Endothelial cell of umbilical vein (primary cell): ENCODE data around the gene PPP1R10. TPM values are rescaled to one million over a fixed set of nuclear protein-coding genes. Genes with fewer than 3 reads are reported as not detected.

Source experiments
- BruUV-seq: library from RNA; stranded (reverse); fragments of 400-500 nt; replicated peaks from 2 replicates; lab custom pipeline; 2021; lab: Mats Ljungman, UMichigan
- CTCF ChIA-PET: fragments of 300-600, 350-600 bp; sonication (Branson Sonifier 250); formaldehyde crosslinking; loops from one replicate; lab custom pipeline; 2021; ENCODE audit warnings: antibody characterized with exemption, inconsistent platforms; lab: Charles Lee
- POLR2A ChIA-PET: fragments of 300-600, 350-600 bp; sonication (Branson Sonifier 250); formaldehyde crosslinking; loops from one replicate; lab custom pipeline; 2021; ENCODE audit warnings: antibody characterized with exemption, inconsistent platforms; lab: Charles Lee
- DNase-seq: peaks from one replicate; pipeline ENCODE4 v3.0.0-alpha.2; 2011; ENCODE audit warnings: low read depth, low spot score
- FAIRE-seq: peaks from 2 replicates; lab custom pipeline; 2011; peaks lifted over from hg19 to GRCh38; lab: Jason Lieb, UNC
- H2AFZ ChIP-seq: 2 replicates; pipeline ENCODE4 v1.6.0; 2012; ENCODE audit warnings: low read depth, low read length, control low read depth, inconsistent platforms
- H3K27ac ChIP-seq: 2 replicates; pipeline ENCODE4 v1.5.1; 2011; ENCODE audit warnings: low read depth, mild to moderate bottlenecking, control low read depth, low read length, moderate library complexity; ENCODE audit not compliant: insufficient read depth
- H3K27me3 ChIP-seq, 2 experiments: 2 replicates each; pipeline versions ENCODE4 v1.6.0 to v1.6.1; 2011; ENCODE audit warnings: low read length in 2 of 2, mixed read lengths in 1 of 2; ENCODE audit not compliant: control insufficient read depth in 2 of 2, insufficient read depth in 2 of 2
- H3K36me3 ChIP-seq, 2 experiments: 2 replicates in 1 of 2; 3 replicates in 1 of 2; pipeline ENCODE4 v1.5.1; 2011; ENCODE audit warnings: low read length in 2 of 2, mild to moderate bottlenecking in 1 of 2, moderate library complexity in 1 of 2; ENCODE audit not compliant: control insufficient read depth in 2 of 2, insufficient read depth in 2 of 2; ENCODE audit errors: extremely low read depth in 1 of 2
- H3K4me1 ChIP-seq: 3 replicates; pipeline ENCODE4 v1.5.1; 2011; ENCODE audit warnings: mild to moderate bottlenecking, low read length; ENCODE audit not compliant: control insufficient read depth, insufficient read depth; ENCODE audit errors: extremely low read depth
- H3K4me2 ChIP-seq: 2 replicates; pipeline ENCODE4 v1.6.1; 2011; ENCODE audit warnings: low read length, control low read depth, mixed read lengths; ENCODE audit not compliant: insufficient read depth
- H3K4me3 ChIP-seq, 3 experiments: fragments of 200-600 bp in 1 of 3; sonication (generic), shearing (Covaris generic) in 1 of 3; replicated peaks in 1 of 3; 2 replicates each; pipeline ENCODE4 v1.5.1; 2011 to 2016; ENCODE audit warnings: control low read depth in 3 of 3, low read length in 3 of 3, mild to moderate bottlenecking in 2 of 3, inconsistent platforms in 1 of 3, low read depth in 1 of 3, moderate library complexity in 1 of 3; ENCODE audit not compliant: insufficient read depth in 1 of 3
- H3K79me2 ChIP-seq: 2 replicates; pipeline ENCODE4 v1.6.0; 2012; ENCODE audit warnings: low read length, inconsistent platforms; ENCODE audit not compliant: control insufficient read depth, insufficient read depth
- H3K9ac ChIP-seq: replicated peaks from 2 replicates; pipeline ENCODE3; 2011; ENCODE audit warnings: low read length, control low read depth; ENCODE audit not compliant: insufficient read depth; ENCODE audit errors: extremely low read depth
- H3K9me1 ChIP-seq: replicated peaks from 3 replicates; pipeline ENCODE4 v1.6.0; 2011; ENCODE audit warnings: mild to moderate bottlenecking, low read length; ENCODE audit not compliant: control insufficient read depth, insufficient read depth; ENCODE audit errors: extremely low read depth
- H3K9me3 ChIP-seq: replicated peaks from 2 replicates; pipeline ENCODE4 v1.5.1; 2012; ENCODE audit warnings: low read length, inconsistent platforms; ENCODE audit not compliant: control insufficient read depth, insufficient read depth
- H4K20me1 ChIP-seq: replicated peaks from 2 replicates; pipeline ENCODE3; 2011; ENCODE audit warnings: mild to moderate bottlenecking, low read length; ENCODE audit not compliant: control insufficient read depth, insufficient read depth; ENCODE audit errors: extremely low read depth
- CTCF ChIP-seq, 2 donors: IDR thresholded peaks; 1 replicate in 1 of 2; 2 replicates in 1 of 2; pipeline ENCODE4 v1.5.1; 2011; ENCODE audit warnings: low read length in 2 of 2, mild to moderate bottlenecking in 2 of 2, moderate library complexity in 2 of 2, control low read depth in 1 of 2, inconsistent platforms in 1 of 2, low read depth in 1 of 2; ENCODE audit not compliant: insufficient read depth in 1 of 2; ENCODE audit errors: extremely low read depth in 1 of 2
- GATA2 ChIP-seq: IDR thresholded peaks from 2 replicates; pipeline ENCODE4 v1.7.0; 2011; ENCODE audit warnings: low read depth, mild to moderate bottlenecking, moderate library complexity, mixed read lengths, low read length; ENCODE audit not compliant: insufficient read length, insufficient read depth
- JUN ChIP-seq: IDR thresholded peaks from 2 replicates; pipeline ENCODE4 v1.6.1; 2011; ENCODE audit warnings: borderline replicate concordance, low read depth; ENCODE audit not compliant: insufficient read length, insufficient read depth
- MAX ChIP-seq: IDR thresholded peaks from 2 replicates; pipeline ENCODE4 v1.6.1; 2011; ENCODE audit not compliant: insufficient read depth, insufficient read length
- POLR2A ChIP-seq: IDR thresholded peaks from 2 replicates; pipeline ENCODE4 v1.6.1; 2012; ENCODE audit warnings: low read depth, mild to moderate bottlenecking, control low read depth, low read length
- POLR2AphosphoS5 ChIP-seq: IDR thresholded peaks from 2 replicates; pipeline ENCODE4 v1.6.1; 2012; ENCODE audit warnings: low read depth, mild to moderate bottlenecking, control low read depth, low read length, moderate library complexity; ENCODE audit not compliant: insufficient read depth
- dilution Hi-C: fragments of 300-500 bp; cut with MboI; formaldehyde crosslinking; loops from one replicate; pipeline ENCODE4 v1.15.0; 2019; ENCODE audit warnings: low sequenced_read_pairs; ENCODE audit not compliant: extremely low pct_ligation_motif_present
- intact Hi-C: fragments of 100-400 bp; cut with micrococcal nuclease; formaldehyde crosslinking; loops from one replicate; pipeline ENCODE4 v1.10.0; 2022
- polyA plus RNA-seq, 4 experiments: library from polyadenylated mRNA; depleted of rRNA in 3 of 4; stranded (reverse) in 3 of 4; unstranded in 1 of 4; fragments of >200 nt; gene quantifications; 2 replicates each; pipeline versions ENCODE4 v1.2.1 to v1.2.3, GENCODE V29; 2011 to 2012; ENCODE audit warnings: missing spikeins in 1 of 4
- total RNA-seq: library from RNA; stranded (reverse); gene quantifications from 2 replicates; pipeline ENCODE4 v1.2.3, GENCODE V29; 2021

PPP1R10 gene
- total and polyA plus RNA-seq, 2 donors (not counting 3 experiments of a cell fraction or from before 2014, with no cell fraction given) = 19.2 to 88.3 TPM

- peaks cover 38% of the 10 kb centered on the region for H3K79me2 ChIP-seq
- DNase-seq = peak; percentile 85
- H4K20me1 ChIP-seq = no peaks in the 10 kb centered on the region
Measured at GRCh38 chr6:30615219-30615957, 1.7 kb downstream of the PPP1R10 start.

GRCh38 chr6:30614843-30615218, 2.2 kb downstream of the PPP1R10 start:
- TF ChIP-seq CTCF (IDR thresholded peaks at IDR 0.05; ENCODE audit: extremely low read depth in 1 of 2, insufficient read depth in 1 of 2, low read depth in 1 of 2, low read length in 2 of 2) = no peak
- peak; percentile 53 for TF ChIP-seq JUN
- no peak for TF ChIP-seq MAX
- no peak for TF ChIP-seq GATA2
- peak; percentile 13 for TF ChIP-seq POLR2AphosphoS5
- BruUV-seq = no TSS peak
- no peaks in the 10 kb centered on the region for H3K9me1 ChIP-seq
- no peaks in the 10 kb centered on the region for H3K9me3 ChIP-seq
- peaks cover 21% of the 10 kb centered on the region for H3K4me1 ChIP-seq
- intact Hi-C loops (loop anchor here (1.0 to 5.0 kb wide), 3 partner anchors 58 to 133 kb away; partner anchors contain the start of gene DHX16), dilution Hi-C loops (no loop called here)
- H2AFZ ChIP-seq = no peak overlapping the region
- FAIRE-seq (peak; percentile 84), DNase-seq (peak; percentile 98)
- H3K27ac ChIP-seq = peak overlapping the region; percentile 86
- ChIA-PET CTCF (interaction anchor here (0.6 to 4.5 kb wide), 7 partner anchors 14 to 290 kb away, joined by 3 to 44 read pairs (median 5); no protein-coding TSS in a partner anchor), POLR2A (interaction anchor here (0.6 to 4.1 kb wide), 17 partner anchors 9 to 1128 kb away, joined by 3 to 63 read pairs (median 5); partner anchors contain the start of genes ABCF1, ATAT1, DHX16 and MDC1)
- H3K27me3 ChIP-seq = no peaks in the 10 kb centered on the region
- peak overlapping the region; percentile 99 for H3K4me2 ChIP-seq
- H4K20me1 ChIP-seq = no peaks in the 10 kb centered on the region
- H3K36me3 ChIP-seq = peaks cover 2 to 7% of the 10 kb centered on the region in 2 experiments
- peak overlapping the region in 2 of 3 experiments; percentile 65 to 84 for H3K4me3 ChIP-seq
- H3K79me2 ChIP-seq = peaks cover 40% of the 10 kb centered on the region
- H3K9ac ChIP-seq = peak overlapping the region; percentile 99

More at GRCh38 chr6:30615219-30615957, 1.7 kb downstream of the PPP1R10 start:
- POLR2A ChIA-PET = interaction anchor here (0.6 to 4.1 kb wide), 16 partner anchors 10 to 1127 kb away, joined by 3 to 63 read pairs (median 5); partner anchors contain the start of genes ABCF1, ATAT1, DHX16 and MDC1
- Histone ChIP-seq H3K27me3 (no peaks in the 10 kb centered on the region), H3K9me3 (no peaks in the 10 kb centered on the region), H3K9ac (peak overlapping the region; percentile 99), H3K27ac (peak overlapping the region; percentile 86), H3K9me1 (no peaks in the 10 kb centered on the region), H3K36me3 (peaks cover 2 to 7% of the 10 kb centered on the region in 2 experiments), H3K4me2 (peak overlapping the region; percentile 99), H3K4me3 (peak overlapping the region; percentile 51 to 84 (median 65)), H3K4me1 (peaks cover 21% of the 10 kb centered on the region), H2AFZ (no peak overlapping the region)
- TF ChIP-seq POLR2AphosphoS5 = peak; percentile 71
- no peak for TF ChIP-seq MAX
- TF ChIP-seq POLR2A = peak; percentile 99
- CTCF ChIA-PET = interaction anchor here (0.6 to 4.5 kb wide), 7 partner anchors 15 to 290 kb away, joined by 3 to 44 read pairs (median 5); no protein-coding TSS in a partner anchor
- FAIRE-seq = no peak
- intact Hi-C loops (loop anchor here (1.0 kb wide), 2 partner anchors 58 to 99 kb away; partner anchors contain the start of gene DHX16), dilution Hi-C loops (no loop called here)
- BruUV-seq = TSS peak; percentile 18
